Activated CD4-positive, alpha-beta T cell treated with anti-CD3 and anti-CD28 coated beads, Interleukin-2, Interleukin-4, amounts not matched to agents 100 ng/mL and 50 ng/mL, durations not matched to agents 16 hours and 8 hours (primary cell): ENCODE measurements around the gene MAD1L1.

Experiments used
- DNase-seq: peaks from one replicate; pipeline ENCODE4 v3.0.0-alpha.2; 2020; ENCODE audit warnings: low spot score

Gene MAD1L1

GRCh38 chr7:2013381-2014311 is 219.1 kb downstream of the MAD1L1 start:
- DNase-seq: no peak

DNA sequence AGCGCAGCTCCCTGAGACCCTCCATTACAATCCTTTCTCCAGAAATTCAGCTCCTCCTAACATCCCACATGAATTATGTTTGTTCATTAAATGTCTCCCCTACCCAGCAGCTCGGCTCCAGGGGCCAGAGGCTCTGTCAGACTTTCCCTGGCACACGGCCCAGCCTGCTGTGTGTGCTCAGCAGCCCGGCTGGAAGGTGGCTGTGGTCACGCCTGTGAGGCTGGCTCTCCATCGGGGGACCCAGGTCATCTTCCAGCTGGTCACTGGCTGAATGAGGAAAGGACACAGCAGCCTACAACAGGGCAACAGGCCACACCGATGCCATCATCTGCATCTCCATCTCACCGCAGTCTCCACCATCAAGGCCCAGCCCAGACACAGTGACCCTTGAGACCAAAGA is 219.8 kb downstream of the MAD1L1 start:
- no peak for DNase-seq

DNA sequence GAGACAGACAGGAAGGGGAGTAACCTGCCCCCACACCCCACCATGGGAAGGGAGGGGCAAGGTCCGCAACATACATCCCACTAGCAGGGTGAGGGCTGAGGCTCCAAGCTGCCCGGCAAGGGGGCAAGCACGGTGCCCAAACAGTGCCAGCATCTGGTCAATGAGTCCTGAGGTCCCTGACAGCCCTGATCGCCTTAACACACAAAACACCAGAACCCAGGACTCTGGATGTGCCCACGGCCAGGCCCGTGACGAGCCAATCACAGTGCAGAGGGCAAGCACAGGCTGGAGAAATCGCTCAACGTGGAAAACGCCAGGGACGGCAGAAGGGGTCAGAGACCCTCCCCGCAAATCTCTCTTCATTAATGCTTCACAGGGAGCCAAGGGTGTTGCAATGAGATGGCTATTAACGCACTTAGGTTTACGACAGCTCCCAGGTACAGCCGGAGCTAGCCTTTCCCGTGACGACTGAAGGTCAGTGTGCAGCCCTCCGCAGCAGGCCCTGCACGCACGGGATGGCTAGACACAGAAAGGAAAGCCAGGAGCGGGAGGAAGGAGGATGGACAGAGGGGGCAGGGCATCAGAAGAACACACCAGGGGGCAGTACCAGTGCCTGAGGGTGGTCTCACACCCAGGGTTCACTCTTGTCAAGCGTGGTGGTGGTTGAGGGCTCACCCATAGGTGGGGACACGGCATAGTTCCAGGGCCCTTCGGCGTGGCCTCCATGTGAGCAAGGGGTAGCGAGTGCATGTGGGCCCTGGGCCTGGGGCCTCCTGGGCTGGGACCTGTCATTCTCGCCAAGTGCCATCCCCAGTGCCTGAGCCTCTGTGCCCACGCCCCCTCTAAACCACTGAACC is 220.5 kb downstream of the MAD1L1 start:
- no peak for DNase-seq

GRCh38 chr7:2011266-2012043 is 221.3 kb downstream of the MAD1L1 start:
- no peak for DNase-seq

DNA sequence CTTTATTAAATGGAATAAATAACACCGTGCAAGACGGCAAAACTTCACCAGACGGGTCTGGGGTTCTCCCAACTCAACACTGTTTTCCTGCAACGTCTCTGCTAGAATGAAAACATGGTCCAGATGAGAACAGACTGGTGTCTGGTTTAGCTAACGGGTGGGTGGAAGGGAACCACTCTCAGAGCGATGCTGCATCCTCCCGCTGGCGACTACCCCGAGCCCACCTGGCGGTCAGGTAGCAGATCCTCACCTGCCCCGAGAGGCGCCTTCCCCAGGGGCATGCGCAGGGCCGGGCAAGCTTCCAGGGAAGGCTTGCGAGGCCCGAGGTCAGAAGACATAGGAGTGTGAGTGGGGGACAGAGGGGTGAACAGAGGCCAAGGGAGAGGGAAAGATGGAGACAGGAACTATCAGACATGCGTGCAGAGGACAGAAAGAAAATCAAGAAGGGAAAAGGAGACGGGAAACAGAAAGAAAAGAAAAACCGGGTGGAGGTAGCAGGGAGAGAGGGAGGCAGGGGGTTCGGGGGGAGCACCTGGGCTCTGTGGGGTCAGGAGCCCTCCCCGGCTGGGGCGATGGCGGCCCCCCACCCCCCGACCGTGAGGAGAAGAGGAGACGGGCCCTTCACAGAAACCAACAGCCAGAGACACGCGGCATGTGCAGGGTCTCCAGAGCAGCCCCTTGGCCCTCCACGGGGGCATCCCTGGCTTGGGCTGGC is 222.0 kb downstream of the MAD1L1 start:
- no peak for DNase-seq

- DNase-seq: no peak
These were observed 222.6 kb downstream of the MAD1L1 start for GRCh38 chr7:2010101-2010500.

DNA sequence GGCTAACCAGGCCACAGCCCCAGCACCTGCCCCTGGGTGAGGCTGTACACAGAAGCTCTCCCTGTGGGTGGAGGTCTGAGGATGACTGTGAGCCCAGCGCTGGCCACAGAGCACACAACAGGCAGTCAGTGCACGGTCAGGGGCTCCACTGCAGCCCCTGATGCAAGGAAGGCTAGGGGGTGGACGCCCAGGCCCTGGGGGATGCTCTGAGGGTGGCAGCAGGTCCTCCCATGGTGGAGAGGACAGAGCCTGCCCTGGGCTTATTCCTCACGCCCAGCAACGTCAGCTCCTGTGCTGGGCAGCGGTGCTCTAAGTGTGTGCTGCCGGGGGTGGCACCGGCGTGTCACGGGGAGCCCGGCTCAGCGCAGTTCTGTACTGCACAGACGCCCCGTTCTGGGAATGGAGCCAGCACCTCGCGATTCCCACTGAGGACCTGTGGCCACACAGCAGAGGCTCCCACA is 223.2 kb downstream of the MAD1L1 start:
- DNase-seq: no peak

- no peak for DNase-seq
These were observed 223.7 kb downstream of the MAD1L1 start for GRCh38 chr7:2008936-2009540.

DNA sequence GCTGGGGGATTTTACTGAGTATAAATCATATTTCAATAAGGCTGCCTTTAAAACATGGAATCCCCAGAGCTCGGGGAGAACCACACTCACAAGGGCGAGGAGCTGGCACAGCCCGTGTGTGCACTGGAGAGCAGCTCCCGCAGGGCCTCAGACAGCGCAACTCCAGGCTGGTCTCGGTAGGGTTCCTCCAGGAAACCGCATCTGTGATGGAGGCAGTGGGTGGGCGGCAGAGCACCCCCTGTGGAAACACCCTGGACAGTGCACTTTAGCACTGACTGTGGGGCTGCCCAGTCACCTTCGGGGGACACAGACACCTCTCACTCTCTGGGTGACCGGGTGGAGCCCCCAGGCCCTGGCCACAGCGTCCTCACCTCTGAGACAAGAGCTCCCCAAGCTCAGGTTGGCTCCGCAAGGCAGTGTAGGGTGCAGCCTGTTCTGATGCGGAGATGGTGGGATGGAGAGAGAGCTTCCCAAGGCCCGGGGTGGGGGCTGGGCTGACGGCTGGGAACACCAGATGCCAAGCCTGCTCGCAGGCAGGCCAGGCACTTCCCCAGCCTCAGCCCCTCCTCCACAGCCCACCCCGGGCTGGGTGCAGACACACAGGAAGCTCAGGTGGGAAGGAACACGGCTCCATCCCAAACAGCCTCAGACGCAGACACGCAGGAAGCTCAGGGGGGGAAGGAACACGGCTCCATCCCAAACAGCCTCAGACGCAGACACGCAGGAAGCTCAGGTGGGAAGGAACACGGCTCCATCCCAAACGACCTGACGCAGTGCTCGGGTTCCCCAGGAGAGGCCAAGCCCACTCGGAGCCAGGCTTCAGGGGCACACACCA is 224.4 kb downstream of the MAD1L1 start:
- no peak for DNase-seq

DNA sequence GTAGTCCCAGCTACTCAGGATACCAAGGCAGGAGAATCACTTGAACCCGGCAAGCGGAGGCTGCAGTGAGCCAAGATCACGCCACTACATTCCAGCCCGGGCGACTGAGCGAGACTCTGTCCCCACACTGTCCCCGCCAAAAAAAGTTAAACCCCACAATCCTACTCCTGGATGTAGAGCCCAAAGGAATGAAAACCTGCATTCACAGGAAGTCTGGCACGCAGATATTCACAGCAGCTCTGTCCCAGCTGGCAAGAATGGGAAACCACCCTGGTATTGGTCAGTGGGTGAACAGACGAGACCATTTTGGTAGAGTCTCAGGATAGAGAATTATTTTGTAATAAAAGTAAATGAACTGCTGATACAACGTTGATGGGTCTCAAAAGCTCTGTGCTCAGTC is 225.2 kb downstream of the MAD1L1 start:
- DNase-seq: no peak

DNA sequence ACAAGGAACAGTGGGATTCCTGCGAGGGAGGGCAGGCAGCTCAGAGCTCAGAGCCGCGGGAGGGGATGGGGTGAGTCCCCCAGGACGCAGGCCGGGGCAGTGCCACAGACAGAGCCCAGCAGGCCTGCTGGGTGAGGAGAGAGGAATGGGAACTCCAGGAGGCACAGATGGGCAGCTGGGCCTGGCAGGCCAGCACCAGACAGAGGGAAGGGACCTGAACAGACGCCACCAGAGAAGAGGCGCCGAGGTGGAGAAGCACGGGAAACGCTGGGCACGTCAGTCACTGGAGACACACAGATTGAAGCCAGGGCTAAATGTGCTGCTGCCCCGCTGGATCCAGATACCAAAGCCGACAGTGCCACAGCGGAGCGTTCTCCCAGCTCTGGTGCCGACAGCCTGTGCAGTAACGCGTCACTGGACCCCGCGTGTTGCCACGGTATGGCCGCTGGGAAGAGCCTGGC is 225.8 kb downstream of the MAD1L1 start:
- no peak for DNase-seq

DNA sequence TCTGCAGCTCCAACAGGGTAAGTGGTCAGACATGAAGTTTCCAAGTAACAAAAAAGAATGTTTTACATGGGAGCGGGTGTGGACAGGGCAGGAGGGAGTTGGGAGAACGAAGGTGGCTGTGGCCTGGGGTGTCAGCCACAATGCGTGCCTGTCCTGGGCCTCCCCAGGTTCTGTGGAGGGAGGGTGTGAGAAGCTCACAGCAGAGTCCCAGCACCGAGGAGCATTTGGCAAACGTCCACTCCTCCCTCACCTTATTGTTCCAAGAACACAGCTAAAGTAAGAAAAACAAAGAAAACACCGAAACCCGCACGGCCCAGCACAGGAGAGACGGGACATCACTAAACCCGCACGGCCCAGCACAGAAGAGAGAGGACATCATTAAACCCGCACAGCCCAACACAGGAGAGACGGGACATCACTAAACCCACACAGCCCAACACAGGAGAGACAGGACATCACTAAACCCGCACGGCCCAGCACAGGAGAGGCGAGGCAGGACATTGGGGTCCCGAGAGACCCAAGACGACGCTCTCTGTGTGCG is 226.4 kb downstream of the MAD1L1 start:
- DNase-seq: no peak

DNA sequence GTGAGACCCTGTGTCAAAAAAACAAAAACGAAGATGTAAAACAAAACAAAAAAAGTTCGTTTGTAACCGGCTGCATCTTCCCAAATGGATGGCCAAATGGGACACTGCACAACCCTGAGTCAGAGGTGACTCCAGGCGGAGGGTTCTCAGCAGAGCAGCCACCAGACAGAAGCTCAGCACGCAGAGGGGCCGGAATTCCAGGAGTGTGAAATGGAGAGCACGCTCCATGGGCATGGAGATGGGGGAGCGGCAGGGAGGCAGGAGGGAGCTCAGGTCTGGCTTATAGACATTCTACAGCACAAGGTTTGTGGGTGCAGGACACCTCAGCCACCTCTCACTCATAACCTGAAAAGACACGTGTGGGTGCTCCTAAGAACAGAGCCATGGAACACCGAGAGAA is 227.0 kb downstream of the MAD1L1 start:
- DNase-seq: no peak

GRCh38 chr7:2004841-2005725 is 227.7 kb downstream of the MAD1L1 start:
- no peak for DNase-seq

- DNase-seq: no peak
These were observed 228.6 kb downstream of the MAD1L1 start for GRCh38 chr7:2003931-2004812.

DNA sequence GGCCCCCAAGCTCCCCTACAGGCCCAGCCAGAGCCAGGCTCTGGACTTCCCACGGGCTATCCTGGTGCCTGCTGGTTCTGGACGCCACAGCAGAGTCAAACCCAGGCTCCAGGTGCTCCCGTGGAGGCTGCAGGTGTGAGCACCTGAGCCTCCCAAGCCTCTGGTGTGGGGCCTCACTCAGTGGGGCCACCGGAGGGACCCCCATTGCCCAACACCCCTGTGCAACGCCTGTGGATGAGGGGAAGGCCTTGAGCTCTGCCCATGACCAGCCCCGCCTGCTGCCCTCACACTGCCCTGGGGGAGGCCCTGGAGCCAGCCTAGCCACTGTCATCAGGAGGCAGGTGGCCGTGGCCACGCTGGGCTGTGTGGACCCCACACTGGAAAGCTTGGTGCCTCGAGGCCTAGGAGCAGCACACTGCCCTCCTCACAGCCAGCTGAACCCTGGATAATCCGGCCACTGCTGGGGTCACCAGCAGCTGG is 229.3 kb downstream of the MAD1L1 start:
- no peak for DNase-seq
